VCaP (cell line): ENCODE data around the gene KAZN.
A peak's percentile ranks its signal among the peaks of the same experiment; 100 is the strongest.

Experiments
- H3K27ac ChIP-seq: fragments of 450-650 bp; 2 replicates; pipeline ENCODE4 v1.5.1; 2017
- TF ChIP-seq, protein P1 (sequence below): fragments of 450-650 bp; conservative IDR thresholded peaks from 2 replicates; pipeline ENCODE4 v1.5.1; 2017; ENCODE audit warnings: mild to moderate bottlenecking, moderate library complexity

The KAZN gene

DNA sequence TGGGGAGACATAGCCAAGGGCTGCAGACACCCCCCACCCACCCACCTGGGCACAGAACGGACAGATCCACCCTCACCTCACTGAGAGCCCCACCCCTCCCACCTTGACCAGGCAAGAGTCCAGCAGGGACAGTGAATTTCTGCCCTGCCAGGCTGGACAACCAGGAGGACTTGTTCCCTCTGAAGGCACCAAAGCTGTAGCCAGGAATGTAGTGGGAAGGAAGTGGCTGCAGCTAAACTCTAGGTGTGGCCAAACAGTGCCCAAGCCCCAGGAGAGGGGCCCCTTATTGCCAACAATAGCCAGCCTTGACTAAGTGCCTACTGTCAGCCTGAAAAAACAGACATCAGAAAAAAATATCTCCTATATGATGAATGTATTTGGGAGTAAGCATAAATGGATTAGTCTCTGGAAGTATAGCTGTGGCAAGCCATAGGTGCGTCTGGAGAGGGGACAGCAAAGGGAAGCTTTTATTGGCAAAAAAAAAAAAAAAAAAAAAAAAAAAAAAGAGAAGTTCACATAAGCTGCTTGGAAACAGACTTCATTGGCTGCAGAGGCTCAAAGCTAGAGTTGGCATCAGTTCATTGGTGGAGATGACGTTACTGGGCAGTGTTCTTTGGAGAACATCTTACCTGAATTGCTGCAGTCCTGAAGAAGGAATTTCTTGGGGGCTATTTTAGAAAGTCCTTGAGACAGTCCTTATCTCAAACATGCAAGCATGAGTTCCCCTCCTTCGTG is 490.9 kb downstream of the KAZN start:
- peak overlapping the region; percentile 34; the same call in 1 of the 2 replicates for H3K27ac ChIP-seq
- TF ChIP-seq, protein P1, sequence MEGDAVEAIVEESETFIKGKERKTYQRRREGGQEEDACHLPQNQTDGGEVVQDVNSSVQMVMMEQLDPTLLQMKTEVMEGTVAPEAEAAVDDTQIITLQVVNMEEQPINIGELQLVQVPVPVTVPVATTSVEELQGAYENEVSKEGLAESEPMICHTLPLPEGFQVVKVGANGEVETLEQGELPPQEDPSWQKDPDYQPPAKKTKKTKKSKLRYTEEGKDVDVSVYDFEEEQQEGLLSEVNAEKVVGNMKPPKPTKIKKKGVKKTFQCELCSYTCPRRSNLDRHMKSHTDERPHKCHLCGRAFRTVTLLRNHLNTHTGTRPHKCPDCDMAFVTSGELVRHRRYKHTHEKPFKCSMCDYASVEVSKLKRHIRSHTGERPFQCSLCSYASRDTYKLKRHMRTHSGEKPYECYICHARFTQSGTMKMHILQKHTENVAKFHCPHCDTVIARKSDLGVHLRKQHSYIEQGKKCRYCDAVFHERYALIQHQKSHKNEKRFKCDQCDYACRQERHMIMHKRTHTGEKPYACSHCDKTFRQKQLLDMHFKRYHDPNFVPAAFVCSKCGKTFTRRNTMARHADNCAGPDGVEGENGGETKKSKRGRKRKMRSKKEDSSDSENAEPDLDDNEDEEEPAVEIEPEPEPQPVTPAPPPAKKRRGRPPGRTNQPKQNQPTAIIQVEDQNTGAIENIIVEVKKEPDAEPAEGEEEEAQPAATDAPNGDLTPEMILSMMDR: no peak

DNA sequence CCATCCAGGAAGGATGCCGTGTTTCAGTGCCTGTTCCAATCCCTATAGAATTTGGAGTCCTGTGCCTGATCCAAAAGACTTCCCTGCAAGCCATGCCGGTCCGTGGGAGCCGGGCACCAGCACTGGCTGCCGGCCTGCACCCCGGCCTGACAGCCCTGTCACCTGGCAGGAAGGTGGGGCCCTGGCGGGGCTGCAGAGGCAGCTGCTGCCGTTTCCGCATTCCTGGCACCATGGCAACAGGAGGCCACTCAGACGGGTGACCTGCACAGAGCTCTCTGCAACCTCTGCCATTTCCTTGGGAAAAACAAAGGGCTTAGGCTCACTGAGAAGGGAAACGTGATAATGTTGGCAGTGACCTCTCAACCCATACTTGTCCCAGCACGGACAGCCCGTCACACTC is 491.9 kb downstream of the KAZN start:
- H3K27ac ChIP-seq: no peak overlapping the region
- TF ChIP-seq, protein P1: no peak

DNA sequence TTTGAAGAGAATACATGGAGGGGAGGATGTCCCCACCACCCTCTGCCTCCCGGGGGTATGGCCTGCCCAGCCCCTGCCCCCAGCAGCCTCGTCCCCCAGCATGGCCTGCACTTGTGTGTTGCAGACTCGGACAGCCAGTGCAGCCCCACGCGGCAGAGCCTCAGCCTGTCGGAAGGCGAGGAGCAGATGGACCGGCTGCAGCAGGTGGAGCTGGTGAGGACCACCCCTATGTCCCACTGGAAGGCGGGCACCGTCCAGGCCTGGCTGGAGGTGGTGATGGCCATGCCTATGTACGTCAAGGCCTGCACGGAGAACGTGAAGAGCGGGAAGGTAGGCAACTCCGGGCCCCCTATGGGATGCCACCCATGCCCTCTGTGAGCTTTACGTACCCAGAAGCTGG is 495.6 kb downstream of the KAZN start:
- TF ChIP-seq, protein P1: no peak
- no peak overlapping the region for H3K27ac ChIP-seq

DNA sequence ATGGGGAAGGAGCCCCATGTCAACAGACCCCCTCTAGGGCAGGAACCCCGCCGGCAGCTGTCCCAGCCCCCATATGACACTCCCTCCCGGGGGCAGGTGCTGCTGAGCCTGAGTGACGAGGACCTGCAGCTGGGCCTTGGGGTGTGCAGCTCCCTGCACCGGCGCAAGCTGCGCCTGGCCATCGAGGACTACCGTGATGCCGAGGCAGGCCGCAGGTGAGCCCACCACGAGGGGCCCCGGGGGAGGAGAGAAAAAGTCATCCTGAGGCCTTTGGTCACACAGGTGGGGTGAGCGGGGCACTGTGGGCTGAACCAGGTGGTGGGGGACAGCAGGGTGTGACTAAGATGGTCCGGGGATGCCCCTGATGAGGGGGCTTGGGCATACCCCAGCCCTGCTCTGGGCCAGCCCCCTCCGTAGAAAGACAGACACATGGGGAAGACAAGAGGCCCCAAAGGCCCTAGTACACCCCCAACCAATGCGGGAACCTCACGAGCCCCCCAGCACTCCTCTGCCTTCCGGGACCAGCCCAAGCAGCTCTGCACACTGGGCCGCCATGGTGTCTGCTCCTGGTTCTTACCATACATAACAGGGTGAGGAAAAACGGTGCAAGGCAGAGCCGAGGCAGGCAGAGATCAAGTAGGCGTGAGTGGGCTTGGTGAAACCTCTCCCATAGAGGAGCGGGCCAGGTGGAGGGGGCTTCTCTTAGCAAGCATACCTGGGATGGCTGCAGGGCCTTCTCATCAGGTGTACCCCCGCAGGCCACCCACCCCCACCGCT is 496.4 kb downstream of the KAZN start:
- TF ChIP-seq, protein P1: no peak
- H3K27ac ChIP-seq: no peak overlapping the region

DNA sequence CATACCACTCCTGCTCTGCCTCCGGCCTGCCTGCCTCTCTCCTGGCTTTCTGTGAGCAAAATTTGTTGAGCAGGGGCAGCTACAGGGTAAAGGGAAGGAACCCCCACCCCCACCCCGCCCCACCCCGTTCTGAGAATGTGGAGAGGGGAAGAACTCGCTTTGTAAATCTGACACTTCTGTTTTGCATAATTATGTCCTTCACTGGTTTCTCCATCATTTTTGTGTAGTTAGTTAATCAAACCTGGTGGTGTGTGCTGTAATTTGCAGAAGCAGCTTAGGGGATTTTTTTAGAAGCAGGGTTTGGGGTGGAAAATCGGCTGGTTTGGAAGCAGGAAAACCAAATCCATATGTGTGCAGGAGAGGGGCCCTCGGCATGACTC is 497.0 kb downstream of the KAZN start:
- TF ChIP-seq, protein P1: no peak
- H3K27ac ChIP-seq: no peak overlapping the region

DNA sequence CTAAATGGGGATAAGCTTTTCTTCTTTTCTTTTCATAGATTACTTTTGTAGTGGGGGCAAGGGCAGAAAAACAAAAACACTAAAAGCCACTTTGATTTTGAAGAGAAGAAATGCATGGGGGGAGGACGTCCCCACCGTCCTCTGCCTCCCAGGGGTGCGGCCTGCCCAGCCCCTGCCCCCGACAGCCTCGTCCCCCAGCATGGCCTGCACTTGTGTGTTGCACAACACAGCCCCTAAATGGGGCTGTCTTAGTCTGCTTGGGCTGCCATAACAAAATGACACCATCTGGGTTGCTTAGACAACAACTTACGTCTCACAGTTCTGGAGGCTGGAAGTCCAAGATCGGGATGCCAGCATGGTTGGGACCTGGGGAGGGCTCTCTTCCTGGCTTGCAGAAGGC is 497.8 kb downstream of the KAZN start:
- TF ChIP-seq, protein P1: no peak
- H3K27ac ChIP-seq: no peak overlapping the region

DNA sequence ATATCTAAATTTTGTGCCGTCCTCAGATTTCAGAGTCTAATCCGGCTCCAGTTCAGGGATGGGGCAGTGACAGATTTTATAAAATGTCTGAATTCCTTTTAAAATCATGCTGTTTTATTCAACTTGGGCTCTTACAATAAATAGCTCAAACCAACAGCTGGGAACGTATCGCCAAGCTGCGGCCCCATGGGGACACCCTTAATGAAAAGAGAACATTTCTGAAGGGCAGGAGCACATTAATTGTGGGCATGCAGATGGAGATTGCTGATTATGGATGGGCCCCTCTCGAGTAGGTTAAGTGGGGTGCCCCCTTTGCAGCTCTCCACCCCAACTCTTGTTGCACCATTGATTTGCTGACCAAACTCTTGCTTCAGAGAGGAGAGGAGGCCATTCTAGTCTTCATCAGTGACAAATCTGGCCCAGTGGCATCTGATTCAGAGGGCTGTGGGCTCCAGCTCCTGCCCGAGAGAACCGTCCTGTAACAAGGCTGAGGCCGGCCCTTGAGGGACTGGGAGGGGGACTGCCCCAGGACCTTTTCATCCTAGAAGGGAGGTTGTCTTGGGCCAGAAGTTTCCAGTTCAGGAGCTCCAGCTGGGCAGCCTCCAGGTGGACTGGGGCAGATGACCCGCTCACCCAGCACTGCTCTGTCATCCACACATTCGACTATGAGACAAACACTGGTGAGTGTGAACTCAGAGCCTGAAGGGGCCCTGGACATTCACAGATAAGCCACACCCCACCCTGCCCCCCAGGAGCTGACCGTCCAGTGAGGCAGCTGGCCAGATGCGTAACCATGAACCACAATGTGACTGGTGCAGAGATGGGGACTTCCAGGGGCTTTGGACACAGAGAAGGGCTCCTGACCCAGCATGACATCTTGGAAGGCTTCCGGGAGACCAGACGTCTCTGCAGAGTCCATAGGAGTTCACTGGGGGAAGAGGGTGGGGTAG is 500.0 kb downstream of the KAZN start:
- H3K27ac ChIP-seq: no peak overlapping the region
- TF ChIP-seq, protein P1: no peak
